ENCODE data around the gene ZNF79. TPM values are rescaled to one million over a fixed set of nuclear protein-coding genes. Genes with fewer than 3 reads are reported as not detected.

ZNF79 gene
- total and polyA plus RNA-seq, 9 of the 15 experiments (the other 6 are each of a cell fraction or from before 2014, with no cell fraction given): 0.62 to 7.0 (median 4.1) TPM

DNA sequence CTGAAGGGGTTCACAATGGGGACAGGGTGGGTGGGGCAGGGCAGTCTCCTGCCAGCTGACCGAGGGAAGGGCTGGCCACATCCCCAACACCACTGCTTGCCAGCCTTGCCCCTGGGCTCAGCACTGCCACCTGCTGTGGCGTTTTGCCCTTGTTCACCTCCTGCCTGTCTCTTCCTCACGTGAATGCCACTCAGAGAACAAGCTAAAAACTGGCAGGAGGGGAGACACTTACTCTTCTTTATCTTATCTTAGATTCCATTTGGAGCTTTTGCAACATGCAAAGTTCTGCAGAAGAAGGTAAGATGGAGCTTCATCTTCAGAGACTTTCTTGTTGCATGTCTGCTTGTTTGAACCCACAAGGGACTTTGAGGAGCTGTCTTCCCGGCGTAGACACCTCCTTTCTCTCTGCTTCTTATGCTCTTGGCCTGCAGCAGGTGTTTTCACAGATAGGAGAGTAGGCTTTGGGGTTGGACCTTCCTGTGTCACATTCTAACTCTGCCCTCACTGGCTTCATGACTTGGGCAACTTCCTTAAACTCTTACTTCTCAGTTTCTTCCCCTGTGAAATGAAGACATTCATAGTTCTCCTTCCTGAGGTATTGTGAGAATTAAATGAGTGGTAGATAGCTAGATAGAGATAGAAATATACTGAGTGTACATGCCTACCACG, 31.3 kb downstream of the ZNF79 start (continued):
- TF ChIP-seq ZBTB40 (IDR thresholded peaks at IDR 0.05) (peak; percentile 86), ZBTB40 (CRISPR knock-in tag; IDR thresholded peaks at IDR 0.05) (no peak), POU5F1 (IDR thresholded peaks at IDR 0.05; ENCODE audit: borderline replicate concordance, low read depth, low read length, partially characterized antibody) (no peak), RFX7 (CRISPR knock-in tag; IDR thresholded peaks at IDR 0.05) (no peak), ZZZ3 (IDR thresholded peaks at IDR 0.05) (no peak), ARID1B (IDR thresholded peaks at IDR 0.05) (0 out of 2 replicates have a peak, but pooled peaks have one; percentile 28), HDAC1 (IDR thresholded peaks at IDR 0.05) (no peak), TAL1 (IDR thresholded peaks at IDR 0.05) (0 out of 2 replicates have a peak, but pooled peaks have one; percentile 20)
- TF ChIP-seq, protein P1, sequence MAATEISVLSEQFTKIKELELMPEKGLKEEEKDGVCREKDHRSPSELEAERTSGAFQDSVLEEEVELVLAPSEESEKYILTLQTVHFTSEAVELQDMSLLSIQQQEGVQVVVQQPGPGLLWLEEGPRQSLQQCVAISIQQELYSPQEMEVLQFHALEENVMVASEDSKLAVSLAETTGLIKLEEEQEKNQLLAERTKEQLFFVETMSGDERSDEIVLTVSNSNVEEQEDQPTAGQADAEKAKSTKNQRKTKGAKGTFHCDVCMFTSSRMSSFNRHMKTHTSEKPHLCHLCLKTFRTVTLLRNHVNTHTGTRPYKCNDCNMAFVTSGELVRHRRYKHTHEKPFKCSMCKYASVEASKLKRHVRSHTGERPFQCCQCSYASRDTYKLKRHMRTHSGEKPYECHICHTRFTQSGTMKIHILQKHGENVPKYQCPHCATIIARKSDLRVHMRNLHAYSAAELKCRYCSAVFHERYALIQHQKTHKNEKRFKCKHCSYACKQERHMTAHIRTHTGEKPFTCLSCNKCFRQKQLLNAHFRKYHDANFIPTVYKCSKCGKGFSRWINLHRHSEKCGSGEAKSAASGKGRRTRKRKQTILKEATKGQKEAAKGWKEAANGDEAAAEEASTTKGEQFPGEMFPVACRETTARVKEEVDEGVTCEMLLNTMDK (IDR thresholded peaks at IDR 0.05; ENCODE audit: borderline replicate concordance, insufficient read depth, low read depth, low read length, poor library complexity, severe bottlenecking): no peak
